Sigmoid colon (tissue), 7 donors: Measurements from ENCODE around the gene COA5. TPM values are rescaled to one million over a fixed set of nuclear protein-coding genes. Genes with fewer than 3 reads are reported as not detected.

ENCODE experiments used
- DNase-seq: peaks from one replicate; pipeline ENCODE4 v3.0.0-alpha.2; 2019
- H3K27ac ChIP-seq, 4 donors: fragments of 200-600 bp; sonication (generic); one replicate each; pipeline ENCODE4 v1.5.1; 2016 to 2019; ENCODE audit warnings: mild to moderate bottlenecking in 1 of 4
- H3K27me3 ChIP-seq, 3 donors: fragments of 200-600 bp; sonication (generic); one replicate each; pipeline ENCODE4 v1.5.1; 2019; ENCODE audit warnings: mild to moderate bottlenecking in 1 of 3
- H3K36me3 ChIP-seq, 4 donors: fragments of 200-600 bp; sonication (generic); one replicate each; pipeline ENCODE4 v1.5.1; 2016 to 2019
- H3K4me1 ChIP-seq, 4 donors: fragments of 200-600 bp; sonication (generic); one replicate each; pipeline ENCODE4 v1.5.1; 2017 to 2019
- H3K4me3 ChIP-seq, 4 donors: fragments of 200-600 bp; sonication (generic); one replicate each; pipeline ENCODE4 v1.5.1; 2017 to 2019; ENCODE audit warnings: mild to moderate bottlenecking in 2 of 4, moderate library complexity in 1 of 4
- H3K9me3 ChIP-seq, 4 donors: fragments of 200-600 bp in 3 of 4; sonication (generic) in 3 of 4; one replicate each; pipeline versions ENCODE4 v1.5.1 to v1.6.1; 2013 to 2019
- CTCF ChIP-seq, 4 experiments: fragments of 450-650 bp in 3 of 4; fragments of 200-600 bp in 1 of 4; IDR thresholded peaks; one replicate each; pipeline ENCODE4 v1.5.1; 2016 to 2019; ENCODE audit warnings: antibody characterized with exemption in 4 of 4, mild to moderate bottlenecking in 3 of 4, moderate library complexity in 2 of 4
- EP300 ChIP-seq, 4 donors: sonication (generic); formaldehyde crosslinking; IDR thresholded peaks; one replicate each; pipeline ENCODE4 v1.6.1; 2017; ENCODE audit warnings: antibody characterized with exemption in 4 of 4
- POLR2A ChIP-seq, 2 donors: fragments of 450-650 bp; IDR thresholded peaks; one replicate each; pipeline ENCODE4 v1.6.1; 2016; ENCODE audit warnings: antibody characterized with exemption in 2 of 2, mild to moderate bottlenecking in 2 of 2, moderate library complexity in 2 of 2
- POLR2AphosphoS5 ChIP-seq, 4 donors: sonication (generic); formaldehyde crosslinking; IDR thresholded peaks; one replicate each; pipeline ENCODE4 v1.6.1; 2017; ENCODE audit warnings: antibody characterized with exemption in 4 of 4
- WGBS, 2 donors: extraction: QIAGEN DNeasy Blood & Tissue Kit; methylation state at CpG; one replicate each; pipeline ENCODE4 v1.1.7; 2013; 5-methylcytosine and 5-hydroxymethylcytosine counted together
- intact Hi-C: fragments of 100-400 bp; cut with DNase I; formaldehyde crosslinking; loops from one replicate; pipeline ENCODE4 v1.15.1; 2023
- polyA plus RNA-seq, 3 donors: library from polyadenylated mRNA; stranded (reverse); fragments of 200-250 nt; gene quantifications; one replicate each; pipeline ENCODE4 v1.2.3, GENCODE V29; 2013
- total RNA-seq, 4 donors: library from RNA; depleted of rRNA; stranded (reverse); fragments of >200 nt; gene quantifications; one replicate each; pipeline ENCODE4 v1.1.0, GENCODE V29; 2016
- donor health status: healthy with polysubstance abuse.
- donor health status: Bipolar disorder and iron deficiency.
- donor health status: healthy.

Gene COA5
- total and polyA plus RNA-seq, 7 donors: 28.3 to 53.8 (median 38.8) TPM

DNA sequence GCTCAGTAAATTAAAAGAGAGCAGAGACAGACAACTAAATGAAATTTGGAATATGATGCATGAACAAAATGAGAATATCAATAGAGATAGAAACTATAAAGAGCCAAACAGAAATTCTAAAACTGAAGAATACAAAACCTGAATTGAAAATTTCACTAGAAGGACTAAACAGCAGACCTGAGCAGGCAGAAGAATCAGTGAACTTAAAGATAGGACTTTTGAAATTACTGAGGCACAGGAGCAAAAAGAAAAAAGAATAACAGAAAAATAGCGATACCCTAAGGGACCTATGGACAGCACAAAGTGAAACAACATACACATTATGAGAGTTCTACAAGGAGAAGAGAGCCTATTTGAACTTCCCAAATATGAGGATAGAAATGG lies 41.7 kb upstream of the COA5 start:
- intact Hi-C loops: loop anchor here (1.0 to 10.0 kb wide), 3 partner anchors 82 to 415 kb away; partner anchors contain the start of gene MGAT4A
- Histone ChIP-seq H3K27ac (no peak overlapping the region), H3K36me3 (peaks cover 0 to 11% (median 0%) of the 10 kb centered on the region in 4 donors), H3K4me1 (no peaks in the 10 kb centered on the region), H3K9me3 (no peaks in the 10 kb centered on the region), H3K27me3 (no peaks in the 10 kb centered on the region), H3K4me3 (no peak overlapping the region)
- TF ChIP-seq POLR2AphosphoS5 (IDR thresholded peaks at IDR 0.05): no peak
- TF ChIP-seq EP300 (IDR thresholded peaks at IDR 0.05): no peak
- no peak for TF ChIP-seq POLR2A (IDR thresholded peaks at IDR 0.05)
- no peak for TF ChIP-seq CTCF (IDR thresholded peaks at IDR 0.05)
- no peak for DNase-seq
- WGBS, 2 donors: 83 to 88% methylated on average over 1 of the region's 1 CpG

DNA sequence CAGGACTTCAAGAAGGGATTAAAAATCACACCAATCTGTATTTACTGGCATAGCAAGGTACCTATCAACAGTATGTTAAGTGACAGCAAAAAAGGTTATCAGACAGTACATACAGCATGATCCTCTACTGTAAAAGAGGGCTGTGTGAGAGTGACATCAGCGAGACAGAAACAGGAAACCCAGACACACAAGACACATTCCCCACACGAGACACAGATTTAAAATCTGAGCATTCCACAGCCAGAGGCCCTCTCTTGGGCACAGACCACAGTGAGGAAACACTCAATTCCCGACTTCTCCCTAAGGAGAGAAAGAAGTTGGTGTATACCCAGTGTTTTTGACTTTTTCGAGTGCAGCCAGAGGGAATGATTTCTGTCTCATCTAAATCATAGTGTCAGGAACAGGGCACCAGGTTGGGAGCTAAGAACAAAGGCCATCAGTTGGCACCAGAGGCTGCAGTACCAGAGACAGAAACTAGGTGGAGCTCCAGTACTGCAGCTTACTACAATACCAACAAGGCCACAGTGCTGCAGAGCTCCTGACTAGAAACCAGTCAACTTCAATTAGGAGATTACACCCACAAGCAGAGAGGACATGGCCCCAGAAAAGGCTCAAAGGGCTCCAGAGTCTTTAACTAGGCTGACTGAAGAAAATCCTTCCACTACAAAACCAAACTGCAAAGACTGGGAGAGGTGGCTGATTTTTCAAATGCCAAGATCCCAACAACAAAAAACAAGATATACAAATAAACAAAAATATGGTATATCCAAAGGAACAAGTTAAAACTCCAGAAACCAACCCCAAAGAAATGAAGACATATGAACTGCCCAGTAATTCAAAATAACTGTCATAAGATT lies 41.1 kb upstream of the COA5 start:
- H3K9me3 ChIP-seq: no peaks in the 10 kb centered on the region
- no peak overlapping the region for H3K4me3 ChIP-seq
- peaks cover 0 to 11% (median 0%) of the 10 kb centered on the region in 4 donors for H3K36me3 ChIP-seq
- peak; percentile 86 for DNase-seq
- no peak overlapping the region for H3K27ac ChIP-seq
- H3K27me3 ChIP-seq: no peaks in the 10 kb centered on the region
- 26 to 33% methylated on average over 4 of the region's 4 CpGs for WGBS, 2 donors
- intact Hi-C loops: loop anchor here (1.0 to 10.0 kb wide), 2 partner anchors 188 to 415 kb away; no protein-coding TSS in a partner anchor
- no peaks in the 10 kb centered on the region for H3K4me1 ChIP-seq
- peak; percentile 92 to 99 (median 98) for TF ChIP-seq CTCF (IDR thresholded peaks at IDR 0.05)
- no peak for TF ChIP-seq POLR2A (IDR thresholded peaks at IDR 0.05)
- TF ChIP-seq POLR2AphosphoS5 (IDR thresholded peaks at IDR 0.05): no peak
- TF ChIP-seq EP300 (IDR thresholded peaks at IDR 0.05): no peak

DNA sequence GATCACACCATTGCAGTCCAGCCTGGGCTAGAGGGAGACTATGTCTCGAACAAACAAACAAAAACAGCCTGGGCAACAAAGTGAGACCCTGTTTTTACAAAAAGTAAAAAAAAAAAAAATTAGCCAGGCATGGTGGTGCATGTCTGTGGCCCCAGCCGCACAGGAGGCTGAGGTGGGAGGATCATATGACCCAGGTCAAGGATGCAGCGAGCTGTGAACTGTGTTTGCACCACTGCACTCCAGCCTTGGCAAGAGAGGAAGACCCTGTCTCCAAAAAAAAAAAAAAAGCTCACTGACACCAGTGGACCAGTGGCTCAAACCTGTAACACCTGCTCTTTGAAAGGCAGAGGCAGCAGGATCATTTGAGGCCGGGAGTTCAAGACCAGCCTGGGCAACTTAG lies 40.1 kb upstream of the COA5 start:
- DNase-seq: no peak
- Histone ChIP-seq H3K4me3 (no peak overlapping the region), H3K9me3 (no peaks in the 10 kb centered on the region), H3K36me3 (peaks cover 0 to 11% (median 0%) of the 10 kb centered on the region in 4 donors), H3K27me3 (no peaks in the 10 kb centered on the region), H3K27ac (no peak overlapping the region), H3K4me1 (no peaks in the 10 kb centered on the region)
- TF ChIP-seq CTCF (IDR thresholded peaks at IDR 0.05) (no peak), EP300 (IDR thresholded peaks at IDR 0.05) (no peak), POLR2A (IDR thresholded peaks at IDR 0.05) (no peak), POLR2AphosphoS5 (IDR thresholded peaks at IDR 0.05) (no peak)
- WGBS, 2 donors: 84 to 93% methylated on average over 4 of the region's 4 CpGs
- intact Hi-C loops: loop anchor here (10.0 kb wide), 1 partner anchor 416 kb away; no protein-coding TSS in a partner anchor

- TF ChIP-seq POLR2AphosphoS5 (IDR thresholded peaks at IDR 0.05) (no peak), CTCF (IDR thresholded peaks at IDR 0.05) (no peak), POLR2A (IDR thresholded peaks at IDR 0.05) (no peak), EP300 (IDR thresholded peaks at IDR 0.05) (no peak)
- intact Hi-C loops: loop anchor here (10.0 kb wide), 1 partner anchor 417 kb away; no protein-coding TSS in a partner anchor
- Histone ChIP-seq H3K36me3 (peaks cover 0 to 16% (median 0%) of the 10 kb centered on the region in 4 donors), H3K4me1 (no peaks in the 10 kb centered on the region), H3K9me3 (no peaks in the 10 kb centered on the region), H3K4me3 (no peak overlapping the region), H3K27ac (no peak overlapping the region), H3K27me3 (no peaks in the 10 kb centered on the region)
- DNase-seq: no peak
- 83 to 84% methylated on average over 5 of the region's 5 CpGs for WGBS, 2 donors
Observed at GRCh38 chr2:98647636-98648035, 39.3 kb upstream of the COA5 start.
